Naive B cell (primary cell): ENCODE results near the gene KRTAP5-11. TPM values are rescaled to one million over a fixed set of nuclear protein-coding genes. Genes with fewer than 3 reads are reported as not detected.
"Not testable (repeated sequence)": the region's sequence is repeated elsewhere in the genome, so short reads cannot be mapped to it uniquely, and the experiment has no call there.

Experiments
- ATAC-seq, 2 donors: fragments of 150-1000 bp; cut with Tn5 transposase; 2 replicates each; pipeline ENCODE4 v1.10.0; 2021; ENCODE audit warnings: low read depth in 2 of 2, mild to moderate bottlenecking in 2 of 2, moderate library complexity in 2 of 2
- DNase-seq: peaks from one replicate; pipeline ENCODE4 v3.0.0; 2022
- H3K27ac Mint-ChIP-seq, 6 donors: one replicate each; pipeline ENCODE4 v1.8.0; 2020 to 2022; ENCODE audit warnings: mild to moderate bottlenecking in 6 of 6, mixed read lengths in 6 of 6, moderate library complexity in 5 of 6, inconsistent platforms in 2 of 6
- H3K27me3 Mint-ChIP-seq, 3 donors: one replicate each; pipeline ENCODE4 v1.8.0; 2021 to 2022; ENCODE audit warnings: mixed read lengths in 3 of 3, mild to moderate bottlenecking in 1 of 3
- H3K36me3 Mint-ChIP-seq, 2 donors: one replicate each; pipeline ENCODE4 v1.8.0; 2020 to 2022; ENCODE audit warnings: mixed read lengths in 2 of 2, inconsistent platforms in 1 of 2, mild to moderate bottlenecking in 1 of 2
- H3K4me1 Mint-ChIP-seq, 3 donors: one replicate each; pipeline ENCODE4 v1.8.0; 2020 to 2022; ENCODE audit warnings: mixed read lengths in 3 of 3, inconsistent platforms in 1 of 3, mild to moderate bottlenecking in 1 of 3, moderate library complexity in 1 of 3
- H3K4me3 Mint-ChIP-seq, 8 donors: one replicate each; pipeline ENCODE4 v1.8.0; 2020 to 2022; ENCODE audit warnings: mild to moderate bottlenecking in 8 of 8, mixed read lengths in 8 of 8, moderate library complexity in 8 of 8, inconsistent platforms in 2 of 8
- H3K9me3 Mint-ChIP-seq, 7 donors: one replicate each; pipeline ENCODE4 v1.8.0; 2020 to 2022; ENCODE audit warnings: mixed read lengths in 7 of 7, mild to moderate bottlenecking in 5 of 7, inconsistent platforms in 2 of 7, moderate library complexity in 1 of 7
- polyA plus RNA-seq, 6 donors: library from polyadenylated mRNA; unstranded; fragments of 300-500 nt; fragmentation: Illumina TruSeq; gene quantifications; one replicate each; pipeline ENCODE4 v1.2.3, GENCODE V29; 2021; ENCODE audit warnings: low read depth in 6 of 6

The KRTAP5-11 gene, protein sequence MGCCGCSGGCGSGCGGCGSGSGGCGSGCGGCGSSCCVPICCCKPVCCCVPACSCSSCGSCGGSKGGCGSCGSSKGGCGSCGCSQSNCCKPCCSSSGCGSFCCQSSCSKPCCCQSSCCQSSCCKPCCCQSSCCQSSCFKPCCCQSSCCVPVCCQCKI
- polyA plus RNA-seq = not detected

DNA sequence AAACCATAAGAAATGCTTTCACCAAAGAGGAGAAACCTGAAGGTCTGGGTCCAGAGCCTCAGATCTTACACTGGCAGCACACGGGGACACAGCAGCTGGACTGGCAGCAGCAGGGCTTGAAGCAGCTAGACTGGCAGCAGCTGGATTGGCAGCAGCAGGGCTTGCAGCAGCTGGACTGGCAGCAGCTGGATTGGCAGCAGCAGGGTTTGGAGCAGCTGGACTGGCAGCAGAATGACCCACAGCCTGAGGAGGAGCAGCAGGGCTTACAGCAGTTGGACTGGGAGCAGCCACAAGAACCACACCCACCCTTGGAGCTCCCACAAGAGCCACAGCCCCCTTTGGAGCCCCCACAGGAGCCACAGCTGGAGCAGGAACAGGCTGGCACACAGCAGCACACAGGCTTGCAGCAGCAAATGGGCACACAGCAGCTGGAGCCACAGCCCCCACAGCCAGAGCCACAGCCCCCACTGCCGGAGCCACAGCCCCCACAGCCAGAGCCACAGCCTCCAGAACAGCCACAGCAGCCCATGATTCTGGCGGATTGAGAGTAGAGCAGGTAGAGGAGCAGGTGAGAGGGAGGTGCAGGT lies at the start of gene KRTAP5-11:
Gene KRTAP5-11, minus strand, starts transcription at position 567 of the 587 bp plus-strand sequence. Its CDS starts 38 bp downstream, at position 529.
- Mint-ChIP-seq H3K36me3 (no peaks in the 10 kb centered on the region), H3K4me3 (no peak within 1 kb of the TSS), H3K9me3 (no peaks in the 10 kb centered on the region), H3K27ac (peak within 1 kb of the TSS in 1 of 6 donors; percentile 9), H3K4me1 (no peaks in the 10 kb centered on the region), H3K27me3 (peaks cover 22 to 48% (median 41%) of the 10 kb centered on the region in 3 donors)
- ATAC-seq = no peak
- DNase-seq = no peak

DNA sequence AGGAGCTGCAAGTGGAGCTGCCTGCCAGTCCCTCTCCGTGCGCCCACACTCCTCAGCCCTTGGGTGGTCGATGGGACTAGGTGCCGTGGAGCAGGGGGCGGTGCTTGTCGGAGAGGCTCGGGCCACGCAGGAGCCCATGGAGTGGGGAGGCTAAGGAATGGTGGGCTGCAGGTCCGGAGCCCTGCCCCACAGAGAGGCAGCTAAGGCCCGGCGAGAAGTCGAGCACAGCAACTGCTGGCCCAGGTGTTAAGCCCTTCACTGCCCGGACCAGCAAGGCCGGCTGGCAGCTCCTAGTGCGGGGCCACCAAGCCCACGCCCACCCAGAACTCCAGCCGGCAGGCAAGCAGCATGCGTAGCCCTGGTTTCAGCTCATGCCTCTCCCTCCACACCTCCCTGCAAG lies 48.9 kb upstream of the KRTAP5-11 start:
- not testable (repeated sequence) for H3K36me3 Mint-ChIP-seq, DNase-seq

DNA sequence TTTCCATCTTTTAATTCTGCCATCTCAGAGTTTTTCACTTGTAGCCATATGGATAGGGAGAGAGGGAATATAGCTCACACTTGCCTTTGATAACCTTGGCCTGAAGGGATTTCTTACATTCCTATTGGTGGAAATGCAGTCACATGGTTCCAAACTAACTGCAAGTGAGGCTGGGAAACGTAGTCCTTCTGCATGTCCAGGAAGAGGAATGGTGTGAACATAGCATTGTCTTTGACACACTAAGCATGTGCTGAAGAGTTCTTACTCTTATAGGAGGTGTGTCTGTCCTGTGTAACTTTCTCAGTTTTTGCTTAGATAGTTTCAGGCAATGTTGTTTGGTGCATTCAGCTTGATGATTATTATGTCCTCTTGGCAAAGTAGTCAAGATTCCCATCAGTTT lies 47.4 kb upstream of the KRTAP5-11 start:
- not testable (repeated sequence) for H3K4me1 Mint-ChIP-seq

More for the DNA sequence above, 48.9 kb upstream of the KRTAP5-11 start:
- not testable (repeated sequence) for H3K27ac Mint-ChIP-seq, ATAC-seq, H3K4me1 Mint-ChIP-seq, H3K4me3 Mint-ChIP-seq
- Mint-ChIP-seq H3K27me3 (peaks cover 16 to 41% (median 23%) of the 10 kb centered on the region in 3 donors), H3K9me3 (peaks cover 0 to 13% (median 3%) of the 10 kb centered on the region in 7 donors)

DNA sequence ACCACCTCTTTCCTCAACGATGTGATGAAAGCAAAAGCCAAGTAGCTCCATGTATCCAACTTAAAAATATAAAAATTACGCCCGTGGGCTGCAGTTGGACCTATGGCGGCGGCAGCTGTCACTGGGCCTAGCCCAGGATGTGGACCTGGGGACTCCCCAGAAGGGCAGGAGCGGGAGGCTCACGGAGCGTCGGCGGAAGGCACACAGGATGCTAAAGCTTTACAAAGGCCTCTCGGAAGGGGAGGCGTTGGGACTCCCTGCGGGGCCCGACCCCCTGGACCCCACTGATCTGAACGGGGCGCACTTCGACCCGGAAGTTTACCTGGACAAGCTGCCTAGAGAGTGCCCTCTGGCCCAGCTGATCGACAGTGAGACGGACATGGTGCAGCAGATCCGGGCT lies 46.3 kb upstream of the KRTAP5-11 start:
- not testable (repeated sequence) for ATAC-seq, H3K36me3 Mint-ChIP-seq, DNase-seq, H3K27ac Mint-ChIP-seq, H3K4me3 Mint-ChIP-seq, H3K4me1 Mint-ChIP-seq
- H3K9me3 Mint-ChIP-seq = peaks cover 0 to 15% (median 3%) of the 10 kb centered on the region in 7 donors
- H3K27me3 Mint-ChIP-seq = peaks cover 23 to 45% (median 30%) of the 10 kb centered on the region in 3 donors

More for the DNA sequence above, 47.4 kb upstream of the KRTAP5-11 start:
- not testable (repeated sequence) for ATAC-seq, H3K4me3 Mint-ChIP-seq, DNase-seq, H3K27ac Mint-ChIP-seq, H3K36me3 Mint-ChIP-seq
- Mint-ChIP-seq H3K9me3 (peaks cover 0 to 13% (median 3%) of the 10 kb centered on the region in 7 donors), H3K27me3 (peaks cover 17 to 38% (median 22%) of the 10 kb centered on the region in 3 donors)

DNA sequence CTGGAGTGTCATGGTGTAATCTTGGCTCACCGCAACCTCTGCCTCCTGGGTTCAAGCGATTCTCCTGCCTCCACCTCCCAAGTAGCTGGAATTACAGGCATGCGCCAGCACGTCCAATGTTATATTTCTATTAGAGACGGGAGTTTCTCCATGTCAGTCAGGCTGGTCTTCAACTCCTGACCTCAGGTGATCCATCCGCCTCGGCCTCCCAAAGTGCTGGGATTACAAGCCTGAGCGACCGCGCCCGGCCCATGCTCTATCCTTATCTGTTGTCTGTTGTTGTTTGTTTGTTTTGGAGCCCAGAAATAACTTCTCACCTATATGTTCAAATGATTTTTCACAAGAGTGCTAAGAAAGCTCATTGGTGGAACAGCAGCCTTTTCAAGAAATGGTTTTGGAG lies 40.6 kb upstream of the KRTAP5-11 start:
- H3K27me3 Mint-ChIP-seq = peaks cover 38 to 60% (median 46%) of the 10 kb centered on the region in 3 donors
- H3K4me1 Mint-ChIP-seq, H3K4me3 Mint-ChIP-seq, DNase-seq, H3K36me3 Mint-ChIP-seq, ATAC-seq, H3K9me3 Mint-ChIP-seq: not testable (repeated sequence)
- peak overlapping the region in 1 of 6 donors; percentile 27 for H3K27ac Mint-ChIP-seq

DNA sequence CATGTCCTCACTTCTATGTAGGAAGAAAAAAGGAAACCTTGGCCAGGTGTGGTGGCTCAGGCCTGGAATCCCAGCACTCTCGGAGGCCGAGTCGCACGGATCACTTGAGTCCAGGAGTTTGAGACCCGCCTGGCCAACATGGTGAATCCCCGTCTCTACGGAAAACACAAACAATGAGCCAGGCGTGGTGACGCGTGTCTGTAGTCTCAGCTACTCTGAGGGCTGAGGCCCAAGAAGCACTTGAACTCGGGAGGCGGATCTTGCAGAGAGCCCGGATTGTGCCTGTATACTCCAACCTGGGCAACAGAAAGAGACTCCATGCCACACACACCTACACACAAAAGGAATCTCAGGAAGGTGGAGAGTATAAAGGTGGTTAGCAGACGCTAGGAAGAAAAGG lies 39.9 kb upstream of the KRTAP5-11 start:
- peaks cover 38 to 54% (median 46%) of the 10 kb centered on the region in 3 donors for H3K27me3 Mint-ChIP-seq
- H3K36me3 Mint-ChIP-seq, H3K27ac Mint-ChIP-seq, H3K4me1 Mint-ChIP-seq, DNase-seq, H3K4me3 Mint-ChIP-seq, ATAC-seq, H3K9me3 Mint-ChIP-seq: not testable (repeated sequence)

DNA sequence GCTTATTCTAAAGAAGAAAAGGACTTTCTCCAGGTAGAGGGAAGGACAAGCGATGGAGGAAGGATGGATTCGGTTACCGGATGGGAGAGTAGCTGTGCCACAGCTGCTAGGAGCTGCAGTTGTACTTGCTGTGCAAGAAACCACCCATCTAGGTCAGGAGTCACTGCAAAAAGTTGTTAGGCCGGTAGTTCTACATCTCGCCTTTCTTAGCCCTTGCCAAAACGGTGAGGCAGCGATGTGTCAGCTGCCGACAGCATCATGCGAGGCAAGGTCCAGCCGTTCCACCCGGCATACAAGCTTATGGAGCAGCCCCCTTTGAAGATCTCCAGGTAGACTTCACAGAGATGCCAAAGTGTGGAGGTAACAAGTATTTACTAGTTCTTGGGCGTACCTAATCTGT lies 32.3 kb upstream of the KRTAP5-11 start:
- not testable (repeated sequence) for DNase-seq, H3K4me1 Mint-ChIP-seq, ATAC-seq, H3K27ac Mint-ChIP-seq, H3K9me3 Mint-ChIP-seq, H3K4me3 Mint-ChIP-seq, H3K36me3 Mint-ChIP-seq
- H3K27me3 Mint-ChIP-seq = peaks cover 18 to 56% (median 24%) of the 10 kb centered on the region in 3 donors

DNA sequence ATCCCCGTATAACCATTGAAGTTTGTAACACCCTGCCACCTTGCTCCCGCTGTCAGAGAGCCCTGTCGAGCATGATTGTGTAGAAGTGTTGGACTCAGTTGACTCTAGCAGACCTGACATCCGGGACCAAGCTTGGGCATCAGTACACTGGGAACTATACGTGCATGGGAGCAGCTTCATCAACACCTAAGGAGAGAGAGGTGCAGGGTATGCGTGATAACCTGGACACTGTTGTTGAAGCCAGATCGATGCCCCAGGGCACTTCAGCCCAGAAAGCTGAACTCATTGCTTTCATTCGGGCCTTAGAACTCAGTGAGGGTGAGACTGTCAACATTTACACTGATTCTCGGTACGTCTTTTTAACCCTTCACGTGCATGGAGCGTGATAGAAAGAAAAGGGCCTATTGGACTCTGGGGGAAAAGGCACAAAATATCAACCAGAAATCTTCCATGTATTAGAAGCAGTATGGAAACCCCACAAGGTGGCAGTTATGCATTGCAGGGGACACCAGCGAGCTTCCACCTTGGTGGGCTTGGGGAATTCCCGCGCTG lies 31.8 kb upstream of the KRTAP5-11 start:
- H3K27me3 Mint-ChIP-seq = peaks cover 22 to 60% (median 27%) of the 10 kb centered on the region in 3 donors
- H3K4me1 Mint-ChIP-seq, H3K27ac Mint-ChIP-seq, H3K36me3 Mint-ChIP-seq, ATAC-seq, DNase-seq, H3K9me3 Mint-ChIP-seq, H3K4me3 Mint-ChIP-seq: not testable (repeated sequence)

DNA sequence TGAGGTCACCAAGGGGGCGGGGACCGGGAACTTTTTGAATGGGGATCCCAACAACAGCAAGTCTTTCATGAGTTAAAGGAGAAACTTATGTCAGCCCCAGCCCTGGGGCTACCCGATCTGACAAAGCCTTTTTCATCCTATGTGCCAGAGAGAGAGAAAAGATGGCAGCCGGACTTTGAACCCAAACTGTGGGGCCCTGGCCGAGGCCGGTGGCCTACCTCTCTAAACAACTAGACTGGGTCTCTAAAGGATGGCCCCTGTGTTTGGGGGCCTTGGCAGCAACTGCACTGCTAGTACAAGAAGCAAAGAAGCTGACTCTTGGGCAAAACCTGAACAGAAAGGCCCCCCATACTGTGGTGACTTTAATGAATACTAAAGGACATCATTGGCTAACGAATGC lies 31.3 kb upstream of the KRTAP5-11 start:
- H3K27ac Mint-ChIP-seq, ATAC-seq, H3K4me1 Mint-ChIP-seq, H3K36me3 Mint-ChIP-seq, H3K9me3 Mint-ChIP-seq, DNase-seq, H3K4me3 Mint-ChIP-seq: not testable (repeated sequence)
- H3K27me3 Mint-ChIP-seq = peaks cover 27 to 65% (median 31%) of the 10 kb centered on the region in 3 donors

DNA sequence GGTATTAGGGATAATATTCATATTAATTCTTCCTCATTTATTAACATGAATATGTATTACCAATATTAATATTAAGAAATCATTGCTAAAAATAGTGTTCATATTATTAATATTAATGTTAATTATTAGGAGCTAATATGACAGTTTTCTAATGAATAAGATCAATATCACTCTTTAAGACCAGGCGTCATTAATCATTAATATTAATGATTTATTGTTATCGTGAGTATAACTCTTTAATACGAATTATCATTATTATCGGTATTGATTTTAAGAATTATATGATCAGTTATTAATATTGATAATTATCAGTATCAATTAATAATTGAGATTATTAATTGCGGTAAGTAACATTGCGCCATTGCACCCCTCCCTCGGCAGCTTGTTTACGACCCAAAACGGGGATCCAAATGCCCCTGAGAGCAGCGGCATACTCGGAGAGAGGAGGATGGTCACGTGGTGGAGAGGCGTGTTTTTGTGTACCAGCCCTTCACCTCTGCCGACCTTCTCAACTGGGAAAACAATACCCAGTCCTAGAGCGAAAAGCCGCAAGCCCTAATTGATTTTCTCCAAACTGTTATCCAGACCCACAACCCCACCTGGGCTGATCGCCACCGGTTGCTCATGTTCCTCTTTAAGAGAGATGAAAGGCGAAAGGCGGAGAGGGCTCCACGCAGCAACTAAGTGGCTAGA lies 28.7 kb upstream of the KRTAP5-11 start:
- peaks cover 7 to 12% (median 10%) of the 10 kb centered on the region in 3 donors for H3K4me1 Mint-ChIP-seq
- H3K27me3 Mint-ChIP-seq = peaks cover 31 to 80% (median 34%) of the 10 kb centered on the region in 3 donors
- not testable (repeated sequence) for H3K27ac Mint-ChIP-seq, DNase-seq, H3K4me3 Mint-ChIP-seq, H3K36me3 Mint-ChIP-seq, ATAC-seq, H3K9me3 Mint-ChIP-seq

DNA sequence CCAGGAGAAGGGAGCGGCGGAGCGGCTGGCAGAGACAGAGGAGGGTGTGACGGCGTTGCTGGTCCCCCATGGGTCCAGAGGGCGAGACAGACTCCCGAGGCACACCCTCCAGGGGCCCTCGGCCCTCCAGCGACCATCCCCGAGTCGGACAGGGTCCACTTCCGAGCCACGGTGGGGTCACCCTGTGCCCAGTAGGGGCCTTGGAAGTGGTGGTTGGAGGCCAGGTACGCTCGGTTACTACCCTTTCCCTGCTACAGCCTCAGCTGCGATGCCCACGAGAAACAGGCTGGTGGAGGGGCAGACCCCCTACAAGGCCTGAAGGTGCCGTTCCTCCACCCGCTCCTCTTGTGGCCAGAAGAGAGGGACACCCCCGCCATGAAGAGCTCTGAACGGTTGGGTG lies 25.6 kb upstream of the KRTAP5-11 start:
- H3K4me1 Mint-ChIP-seq = peaks cover 12 to 21% (median 14%) of the 10 kb centered on the region in 3 donors
- H3K4me3 Mint-ChIP-seq = peak overlapping the region in 1 of 8 donors; percentile 28
- H3K9me3 Mint-ChIP-seq, DNase-seq, ATAC-seq, H3K36me3 Mint-ChIP-seq, H3K27ac Mint-ChIP-seq: not testable (repeated sequence)
- peaks cover 28 to 85% (median 50%) of the 10 kb centered on the region in 3 donors for H3K27me3 Mint-ChIP-seq

DNA sequence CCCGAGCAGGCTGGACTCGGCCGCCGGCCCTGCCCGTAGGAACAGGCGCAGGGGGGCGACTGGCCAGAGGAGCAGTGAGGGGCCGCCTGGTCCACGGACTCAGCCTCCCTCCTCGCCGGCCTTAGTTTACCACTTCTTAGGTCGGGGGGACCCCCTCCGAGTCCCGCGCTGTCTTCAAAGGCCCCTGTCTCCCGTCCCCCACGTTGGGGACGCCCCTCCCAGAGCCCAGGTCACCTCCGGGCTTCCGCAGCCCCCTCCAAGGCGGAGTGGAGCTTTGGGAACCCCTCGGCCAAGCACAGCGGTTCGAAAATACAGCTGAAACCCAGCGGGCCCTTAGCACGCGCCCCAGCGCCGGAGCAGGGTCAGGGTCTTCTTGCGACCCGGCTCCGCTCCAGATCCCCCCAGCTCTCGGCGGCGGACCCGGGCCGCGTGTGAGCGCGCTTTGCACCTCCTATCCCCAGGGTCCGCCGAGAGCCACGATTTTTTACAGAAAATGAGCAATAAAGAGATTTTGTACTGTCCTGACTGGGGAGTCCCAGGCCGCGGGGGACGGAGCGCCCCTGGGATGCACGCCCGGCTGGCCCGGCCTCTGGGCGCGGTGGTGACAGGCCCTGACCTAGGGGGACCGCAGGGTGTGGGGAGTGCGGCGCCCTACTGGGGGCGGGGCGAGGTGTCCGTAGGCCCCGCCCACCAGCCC lies 25.0 kb upstream of the KRTAP5-11 start:
- H3K27ac Mint-ChIP-seq, H3K9me3 Mint-ChIP-seq, ATAC-seq, H3K36me3 Mint-ChIP-seq: not testable (repeated sequence)
- Mint-ChIP-seq H3K27me3 (peaks cover 28 to 80% (median 50%) of the 10 kb centered on the region in 3 donors), H3K4me1 (peaks cover 12 to 21% (median 14%) of the 10 kb centered on the region in 3 donors), H3K4me3 (peak overlapping the region in 4 of 8 donors; percentile 48 to 69 (median 64))
- peak; percentile 1 for DNase-seq
